GM23338 (cell line): ENCODE data around the gene ZNF281.

ENCODE experiments used
- EZH2 ChIP-seq: fragments of 200-600 bp; sonication (generic); IDR thresholded peaks from one replicate; pipeline ENCODE4 v1.8.0; 2017; ENCODE audit warnings: antibody characterized with exemption, mild to moderate bottlenecking, low read depth; ENCODE audit not compliant: unreplicated experiment
- TF ChIP-seq, protein P1 (sequence below), 2 experiments: fragments of 200-600 bp in 1 of 2; sonication (generic) in 1 of 2; conservative IDR thresholded peaks; 2 replicates each; pipeline versions ENCODE4 v1.5.1 to v1.6.1; 2016 to 2017; ENCODE audit warnings: antibody characterized with exemption in 2 of 2, low read depth in 2 of 2, mild to moderate bottlenecking in 2 of 2, moderate library complexity in 1 of 2

DNA sequence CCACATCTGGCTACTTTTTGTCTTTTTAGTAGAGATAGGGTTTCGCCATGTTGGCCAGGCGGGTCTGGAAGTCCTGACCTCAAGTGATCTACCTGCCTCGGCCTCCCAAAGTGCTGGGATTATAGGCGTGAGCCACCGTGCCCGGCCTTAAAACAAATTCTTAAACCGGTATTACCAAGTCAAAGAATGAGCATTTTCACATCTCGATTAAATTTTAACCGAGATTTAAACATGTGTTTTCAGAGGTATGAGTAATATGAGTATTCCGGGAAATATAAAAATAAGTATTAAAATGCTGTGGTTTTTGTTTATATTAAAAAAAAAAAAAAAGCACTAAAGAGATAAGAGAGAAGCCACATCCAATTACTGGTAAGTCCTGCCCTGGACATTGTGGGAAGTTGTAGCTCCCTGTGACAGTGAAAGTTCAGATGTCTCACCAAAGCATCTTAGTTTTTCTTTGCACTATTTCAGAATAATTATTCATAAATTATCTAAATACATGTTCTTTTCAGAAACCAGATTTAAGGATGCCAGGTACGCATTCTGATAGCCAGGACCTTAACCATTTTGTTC, 24.9 kb downstream of the ZNF281 start:
- TF ChIP-seq, protein P1, sequence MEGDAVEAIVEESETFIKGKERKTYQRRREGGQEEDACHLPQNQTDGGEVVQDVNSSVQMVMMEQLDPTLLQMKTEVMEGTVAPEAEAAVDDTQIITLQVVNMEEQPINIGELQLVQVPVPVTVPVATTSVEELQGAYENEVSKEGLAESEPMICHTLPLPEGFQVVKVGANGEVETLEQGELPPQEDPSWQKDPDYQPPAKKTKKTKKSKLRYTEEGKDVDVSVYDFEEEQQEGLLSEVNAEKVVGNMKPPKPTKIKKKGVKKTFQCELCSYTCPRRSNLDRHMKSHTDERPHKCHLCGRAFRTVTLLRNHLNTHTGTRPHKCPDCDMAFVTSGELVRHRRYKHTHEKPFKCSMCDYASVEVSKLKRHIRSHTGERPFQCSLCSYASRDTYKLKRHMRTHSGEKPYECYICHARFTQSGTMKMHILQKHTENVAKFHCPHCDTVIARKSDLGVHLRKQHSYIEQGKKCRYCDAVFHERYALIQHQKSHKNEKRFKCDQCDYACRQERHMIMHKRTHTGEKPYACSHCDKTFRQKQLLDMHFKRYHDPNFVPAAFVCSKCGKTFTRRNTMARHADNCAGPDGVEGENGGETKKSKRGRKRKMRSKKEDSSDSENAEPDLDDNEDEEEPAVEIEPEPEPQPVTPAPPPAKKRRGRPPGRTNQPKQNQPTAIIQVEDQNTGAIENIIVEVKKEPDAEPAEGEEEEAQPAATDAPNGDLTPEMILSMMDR (conservative IDR thresholded peaks at IDR 0.05; ENCODE audit: low read depth in 2 of 2): no peak
- TF ChIP-seq EZH2: no peak
